Neutrophil (primary cell): ENCODE results near the gene SRP68.
A peak's percentile ranks its signal among the peaks of the same experiment; 100 is the strongest.

Source experiments
- H3K27ac ChIP-seq: fragments of 200-600 bp; sonication (generic); 2 replicates; pipeline ENCODE4 v1.5.1; 2016; ENCODE audit warnings: mild to moderate bottlenecking, moderate library complexity
- H3K27me3 ChIP-seq: fragments of 200-600 bp; sonication (generic); 2 replicates; pipeline ENCODE4 v1.6.0; 2016; ENCODE audit warnings: mild to moderate bottlenecking
- H3K36me3 ChIP-seq: fragments of 200-600 bp; sonication (generic); 2 replicates; pipeline ENCODE4 v1.5.1; 2017
- H3K4me1 ChIP-seq, 2 experiments: fragments of 200-600 bp in 1 of 2; sonication (generic) in 1 of 2; 1 replicate in 1 of 2; 2 replicates in 1 of 2; pipeline versions ENCODE4 v1.5.1 to v1.6.1; 2013 to 2016; ENCODE audit warnings: low read depth in 1 of 2, low read length in 1 of 2, mild to moderate bottlenecking in 1 of 2, moderate library complexity in 1 of 2; ENCODE audit not compliant: control insufficient read depth in 1 of 2, insufficient read depth in 1 of 2
- H3K4me3 ChIP-seq, 2 experiments: fragments of 200-600 bp in 1 of 2; sonication (generic) in 1 of 2; 1 replicate in 1 of 2; 2 replicates in 1 of 2; pipeline ENCODE4 v1.5.1; 2013 to 2016; ENCODE audit warnings: low read depth in 1 of 2, low read length in 1 of 2, mild to moderate bottlenecking in 1 of 2, moderate library complexity in 1 of 2
- H3K9me3 ChIP-seq: fragments of 200-600 bp; sonication (generic); 2 replicates; pipeline ENCODE4 v1.5.1; 2016
- TF ChIP-seq, protein P1 (sequence below): fragments of 200-600 bp; sonication (generic); IDR thresholded peaks from 2 replicates; pipeline ENCODE4 v1.5.1; 2016; ENCODE audit warnings: antibody characterized with exemption

The SRP68 gene

DNA sequence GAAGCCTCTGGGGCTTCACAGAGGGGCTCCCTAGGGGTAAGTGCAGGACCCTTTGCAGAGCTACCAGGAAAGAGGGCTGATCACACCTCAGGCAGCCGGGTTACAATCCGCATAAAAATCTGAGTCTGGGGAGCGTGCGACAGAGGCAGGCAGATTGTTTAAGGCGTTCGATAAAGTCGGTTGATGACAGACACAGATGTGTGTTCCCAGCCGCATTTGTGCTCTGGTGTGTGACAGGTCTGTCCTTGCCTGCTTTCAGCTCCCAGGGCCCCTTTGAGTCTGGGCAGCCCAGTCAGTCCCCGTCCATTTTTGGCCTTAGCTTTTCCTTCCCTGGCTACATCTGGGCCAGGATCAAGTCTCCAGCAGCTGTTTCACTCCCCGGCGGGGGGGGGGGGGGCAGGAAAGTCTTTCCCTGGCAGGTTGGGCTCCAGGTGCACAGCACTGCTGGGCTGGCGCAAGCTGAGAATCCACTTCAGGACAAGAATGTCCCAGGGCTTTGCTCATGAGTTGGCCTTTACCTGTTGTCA is 5.3 kb upstream of the SRP68 start:
- Histone ChIP-seq H3K27ac (no peak overlapping the region), H3K27me3 (peaks cover 76% of the 10 kb centered on the region), H3K9me3 (no peaks in the 10 kb centered on the region), H3K4me1 (peaks cover 48 to 52% of the 10 kb centered on the region in 2 experiments), H3K36me3 (peaks cover 15% of the 10 kb centered on the region), H3K4me3 (peak overlapping the region in 1 of 2 experiments; percentile 43)
- TF ChIP-seq, protein P1, sequence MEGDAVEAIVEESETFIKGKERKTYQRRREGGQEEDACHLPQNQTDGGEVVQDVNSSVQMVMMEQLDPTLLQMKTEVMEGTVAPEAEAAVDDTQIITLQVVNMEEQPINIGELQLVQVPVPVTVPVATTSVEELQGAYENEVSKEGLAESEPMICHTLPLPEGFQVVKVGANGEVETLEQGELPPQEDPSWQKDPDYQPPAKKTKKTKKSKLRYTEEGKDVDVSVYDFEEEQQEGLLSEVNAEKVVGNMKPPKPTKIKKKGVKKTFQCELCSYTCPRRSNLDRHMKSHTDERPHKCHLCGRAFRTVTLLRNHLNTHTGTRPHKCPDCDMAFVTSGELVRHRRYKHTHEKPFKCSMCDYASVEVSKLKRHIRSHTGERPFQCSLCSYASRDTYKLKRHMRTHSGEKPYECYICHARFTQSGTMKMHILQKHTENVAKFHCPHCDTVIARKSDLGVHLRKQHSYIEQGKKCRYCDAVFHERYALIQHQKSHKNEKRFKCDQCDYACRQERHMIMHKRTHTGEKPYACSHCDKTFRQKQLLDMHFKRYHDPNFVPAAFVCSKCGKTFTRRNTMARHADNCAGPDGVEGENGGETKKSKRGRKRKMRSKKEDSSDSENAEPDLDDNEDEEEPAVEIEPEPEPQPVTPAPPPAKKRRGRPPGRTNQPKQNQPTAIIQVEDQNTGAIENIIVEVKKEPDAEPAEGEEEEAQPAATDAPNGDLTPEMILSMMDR, result no peak

DNA sequence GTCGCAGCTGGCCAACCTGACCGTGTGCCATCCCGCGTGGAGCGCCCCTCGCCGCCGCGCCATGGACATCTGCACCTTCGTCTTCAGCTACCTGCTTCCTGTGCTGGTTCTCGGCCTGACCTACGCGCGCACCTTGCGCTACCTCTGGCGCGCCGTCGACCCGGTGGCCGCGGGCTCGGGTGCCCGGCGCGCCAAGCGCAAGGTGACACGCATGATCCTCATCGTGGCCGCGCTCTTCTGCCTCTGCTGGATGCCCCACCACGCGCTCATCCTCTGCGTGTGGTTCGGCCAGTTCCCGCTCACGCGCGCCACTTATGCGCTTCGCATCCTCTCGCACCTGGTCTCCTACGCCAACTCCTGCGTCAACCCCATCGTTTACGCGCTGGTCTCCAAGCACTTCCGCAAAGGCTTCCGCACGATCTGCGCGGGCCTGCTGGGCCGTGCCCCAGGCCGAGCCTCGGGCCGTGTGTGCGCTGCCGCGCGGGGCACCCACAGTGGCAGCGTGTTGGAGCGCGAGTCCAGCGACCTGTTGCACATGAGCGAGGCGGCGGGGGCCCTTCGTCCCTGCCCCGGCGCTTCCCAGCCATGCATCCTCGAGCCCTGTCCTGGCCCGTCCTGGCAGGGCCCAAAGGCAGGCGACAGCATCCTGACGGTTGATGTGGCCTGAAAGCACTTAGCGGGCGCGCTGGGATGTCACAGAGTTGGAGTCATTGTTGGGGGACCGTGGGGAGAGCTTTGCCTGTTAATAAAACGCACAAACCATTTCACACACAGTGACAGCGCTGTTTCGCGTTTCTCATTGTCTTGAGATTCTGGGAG is 4.7 kb upstream of the SRP68 start:
- Histone ChIP-seq H3K4me1 (peaks cover 51 to 54% of the 10 kb centered on the region in 2 experiments), H3K9me3 (no peaks in the 10 kb centered on the region), H3K36me3 (peaks cover 9% of the 10 kb centered on the region), H3K27ac (peak overlapping the region; percentile 29), H3K27me3 (peaks cover 76% of the 10 kb centered on the region), H3K4me3 (peak overlapping the region; percentile 2 to 43)
- TF ChIP-seq, protein P1, result no peak

DNA sequence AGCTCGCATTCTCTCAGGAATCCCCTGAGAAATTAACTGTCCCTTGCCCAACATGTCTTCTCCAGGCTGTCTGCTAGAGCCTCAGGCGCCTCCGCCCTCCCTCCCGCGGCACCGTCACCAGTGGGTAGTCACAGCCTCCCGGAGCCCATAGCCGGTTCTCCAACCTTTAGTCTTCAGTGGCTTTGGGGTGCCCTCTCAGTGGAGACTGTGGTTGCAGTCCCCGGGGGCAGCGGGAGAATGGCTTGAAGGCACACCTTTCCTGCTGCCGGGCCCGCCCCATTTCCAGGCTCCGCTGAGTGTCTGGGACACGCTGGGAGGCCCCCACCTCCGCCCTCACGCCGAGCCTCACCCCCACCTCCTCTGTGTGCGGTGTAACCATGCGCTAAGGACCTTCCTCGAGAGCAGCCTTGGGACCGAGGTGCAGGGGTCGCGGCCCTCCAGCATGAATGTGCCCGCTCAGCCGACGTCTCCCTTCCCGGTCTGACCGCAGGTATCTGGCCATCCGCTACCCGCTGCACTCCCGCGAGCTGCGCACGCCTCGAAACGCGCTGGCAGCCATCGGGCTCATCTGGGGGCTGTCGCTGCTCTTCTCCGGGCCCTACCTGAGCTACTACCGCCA is 3.9 kb upstream of the SRP68 start:
- H3K9me3 ChIP-seq, result no peaks in the 10 kb centered on the region
- H3K4me1 ChIP-seq, result peaks cover 58 to 61% of the 10 kb centered on the region in 2 experiments
- peaks cover 76% of the 10 kb centered on the region for H3K27me3 ChIP-seq
- peak overlapping the region in 1 of 2 experiments; percentile 43 for H3K4me3 ChIP-seq
- peaks cover 1% of the 10 kb centered on the region for H3K36me3 ChIP-seq
- no peak overlapping the region for H3K27ac ChIP-seq
- TF ChIP-seq, protein P1, result no peak

DNA sequence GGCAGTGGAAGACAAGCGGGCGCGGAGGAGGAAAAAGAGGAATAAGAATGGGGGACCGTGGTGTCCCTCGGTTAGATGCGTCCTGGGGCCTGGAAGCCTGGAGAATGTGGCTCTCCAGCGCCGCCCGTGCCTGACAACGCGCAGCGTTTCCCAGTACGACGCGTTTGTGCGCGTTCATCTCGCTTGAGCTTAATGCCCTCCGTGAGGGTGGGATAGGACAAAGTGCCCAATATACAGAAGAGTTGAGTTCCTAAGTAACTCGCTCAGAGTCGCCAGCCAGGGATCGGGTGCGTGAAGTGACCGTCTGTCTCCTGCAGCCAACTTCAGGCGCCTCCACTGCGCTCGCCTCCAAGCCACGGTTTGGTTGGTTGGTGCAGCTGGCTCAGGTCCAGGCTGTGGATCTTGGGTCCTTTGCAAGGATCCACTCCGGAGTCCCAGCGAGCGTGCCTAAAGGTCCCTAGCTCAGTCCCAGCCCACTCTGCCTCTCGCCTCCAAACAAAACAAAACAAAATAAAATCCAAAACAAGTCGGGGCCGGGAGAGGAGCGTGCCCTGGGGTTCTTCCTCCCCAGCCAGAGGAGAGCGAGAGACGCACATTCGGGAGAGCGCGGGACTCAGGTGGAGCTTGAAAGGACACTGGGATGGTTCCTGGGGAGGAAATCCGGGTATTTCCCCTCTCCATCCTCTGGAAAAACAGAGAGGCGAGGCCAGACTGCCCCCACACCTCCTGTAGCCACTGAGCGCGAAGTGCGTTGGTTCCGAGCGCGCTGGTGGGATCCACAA is 3.2 kb upstream of the SRP68 start:
- H3K4me1 ChIP-seq, result peaks cover 58 to 65% of the 10 kb centered on the region in 2 experiments
- TF ChIP-seq, protein P1, result no peak
- peaks cover 73% of the 10 kb centered on the region for H3K27me3 ChIP-seq
- H3K27ac ChIP-seq, result no peak overlapping the region
- H3K4me3 ChIP-seq, result peak overlapping the region; percentile 39 to 49
- H3K36me3 ChIP-seq, result no peaks in the 10 kb centered on the region
- H3K9me3 ChIP-seq, result no peaks in the 10 kb centered on the region
